SJSA1 (cell line): Measurements from ENCODE around the gene GJD4. TPM values are rescaled to one million over a fixed set of nuclear protein-coding genes. Genes with fewer than 3 reads are reported as not detected.
A peak's percentile ranks its signal among the peaks of the same experiment; 100 is the strongest.

Experiments
- DNase-seq, 2 experiments: peaks; one replicate each; pipeline ENCODE4 v3.0.0-alpha.2; 2015 to 2020; ENCODE audit warnings: low spot score in 2 of 2, low read depth in 1 of 2
- H3K27ac ChIP-seq: fragments of 250-450 bp; sonication (Bioruptor Pico); 2 replicates; pipeline ENCODE4 v1.5.1; 2020; ENCODE audit warnings: mild to moderate bottlenecking, moderate library complexity
- H3K27me3 ChIP-seq: fragments of 250-450 bp; sonication (Bioruptor Pico); replicated peaks from 2 replicates; pipeline ENCODE4 v1.5.1; 2020; ENCODE audit warnings: mild to moderate bottlenecking, moderate library complexity
- H3K36me3 ChIP-seq: fragments of 250-450 bp; sonication (Bioruptor Pico); 2 replicates; pipeline ENCODE4 v1.5.1; 2020; ENCODE audit warnings: mild to moderate bottlenecking
- H3K4me1 ChIP-seq: fragments of 250-450 bp; sonication (Bioruptor Pico); replicated peaks from 2 replicates; pipeline ENCODE4 v1.6.1; 2021; ENCODE audit warnings: mild to moderate bottlenecking
- H3K4me3 ChIP-seq: fragments of 250-450 bp; sonication (Bioruptor Pico); 2 replicates; pipeline ENCODE4 v1.5.1; 2020; ENCODE audit warnings: mild to moderate bottlenecking
- H3K9me3 ChIP-seq: fragments of 250-450 bp; sonication (Bioruptor Pico); replicated peaks from 2 replicates; pipeline ENCODE4 v1.5.1; 2020; ENCODE audit warnings: mild to moderate bottlenecking
- total RNA-seq: library from RNA; depleted of rRNA; stranded (reverse); fragments of >200 nt; shearing (Covaris generic); gene quantifications from 2 replicates; pipeline ENCODE4 v1.2.3, GENCODE V29; 2014; rRNA removed

Gene GJD4
- total RNA-seq, 1 experiment from 2014 or later: 0.13 TPM

GRCh38 chr10:35640951-35641675, 36.0 kb downstream of the GJD4 start:
- H3K27ac ChIP-seq: peak overlapping the region; percentile 17
- peak overlapping the region; percentile 78 for H3K4me3 ChIP-seq
- H3K27me3 ChIP-seq: no peaks in the 10 kb centered on the region
- peaks cover 25% of the 10 kb centered on the region for H3K36me3 ChIP-seq
- DNase-seq: peak; percentile 80
- H3K9me3 ChIP-seq: peaks cover 5% of the 10 kb centered on the region; the same call in 1 of the 2 replicates
- H3K4me1 ChIP-seq: peaks cover 22% of the 10 kb centered on the region

- peaks cover 25% of the 10 kb centered on the region for H3K36me3 ChIP-seq
- H3K27ac ChIP-seq: peak overlapping the region; percentile 17
- H3K4me3 ChIP-seq: peak overlapping the region; percentile 78
- no peak for DNase-seq
- no peaks in the 10 kb centered on the region for H3K27me3 ChIP-seq
- peaks cover 22% of the 10 kb centered on the region for H3K4me1 ChIP-seq
- peaks cover 5% of the 10 kb centered on the region; the same call in 1 of the 2 replicates for H3K9me3 ChIP-seq
These were observed 36.5 kb downstream of the GJD4 start for GRCh38 chr10:35641676-35642034.

- Histone ChIP-seq H3K9me3 (peaks cover 5% of the 10 kb centered on the region; the same call in 1 of the 2 replicates), H3K4me1 (peaks cover 22% of the 10 kb centered on the region), H3K27me3 (no peaks in the 10 kb centered on the region), H3K27ac (peak within 1 kb of the TSS; percentile 17), H3K4me3 (peak within 1 kb of the TSS; percentile 78), H3K36me3 (peaks cover 25% of the 10 kb centered on the region)
- DNase-seq: peak; percentile 90 to 92
These were observed 37.1 kb downstream of the GJD4 start, which contains the start of gene FZD8 for GRCh38 chr10:35642035-35642792. TSS of gene FZD8 (minus strand) at chr10:35642296. CDS start at chr10:35641429, 867 bp downstream.

- Histone ChIP-seq H3K9me3 (peaks cover 5% of the 10 kb centered on the region; the same call in 1 of the 2 replicates), H3K4me1 (peaks cover 22% of the 10 kb centered on the region), H3K27ac (no peak overlapping the region), H3K36me3 (peaks cover 25% of the 10 kb centered on the region), H3K4me3 (peak overlapping the region; percentile 78), H3K27me3 (no peaks in the 10 kb centered on the region)
- no peak for DNase-seq
These were observed 37.6 kb downstream of the GJD4 start for GRCh38 chr10:35642793-35643114.

GRCh38 chr10:35643151-35644049, 38.3 kb downstream of the GJD4 start:
- peak; percentile 36 to 53 for DNase-seq
- H3K4me1 ChIP-seq: peaks cover 22% of the 10 kb centered on the region
- H3K27me3 ChIP-seq: no peaks in the 10 kb centered on the region
- no peak overlapping the region for H3K27ac ChIP-seq
- H3K9me3 ChIP-seq: peaks cover 5% of the 10 kb centered on the region; the same call in 1 of the 2 replicates
- peaks cover 19% of the 10 kb centered on the region for H3K36me3 ChIP-seq
- H3K4me3 ChIP-seq: peak overlapping the region; percentile 78

- H3K9me3 ChIP-seq: peaks cover 5% of the 10 kb centered on the region; the same call in 1 of the 2 replicates
These were observed 39.2 kb downstream of the GJD4 start for GRCh38 chr10:35644050-35644950.

GRCh38 chr10:35650894-35651293, 45.8 kb downstream of the GJD4 start:
- no peaks in the 10 kb centered on the region for H3K4me1 ChIP-seq
- no peak overlapping the region for H3K4me3 ChIP-seq
- H3K36me3 ChIP-seq: no peaks in the 10 kb centered on the region
- H3K27ac ChIP-seq: no peak overlapping the region
- no peak for DNase-seq
- H3K9me3 ChIP-seq: no peaks in the 10 kb centered on the region
- H3K27me3 ChIP-seq: no peaks in the 10 kb centered on the region

More at GRCh38 chr10:35644050-35644950, 39.2 kb downstream of the GJD4 start:
- Histone ChIP-seq H3K27ac (no peak overlapping the region), H3K4me3 (peak overlapping the region; percentile 78), H3K36me3 (peaks cover 16% of the 10 kb centered on the region), H3K4me1 (peaks cover 22% of the 10 kb centered on the region), H3K27me3 (no peaks in the 10 kb centered on the region)
- no peak for DNase-seq

- H3K9me3 ChIP-seq: no peaks in the 10 kb centered on the region
- no peak overlapping the region for H3K27ac ChIP-seq
- H3K4me1 ChIP-seq: no peaks in the 10 kb centered on the region
- no peaks in the 10 kb centered on the region for H3K36me3 ChIP-seq
- H3K27me3 ChIP-seq: 0 out of 2 replicates have a peak, but pooled peaks cover 4% of the 10 kb centered on the region
- DNase-seq: no peak
- no peak overlapping the region for H3K4me3 ChIP-seq
These were observed 47.7 kb downstream of the GJD4 start for GRCh38 chr10:35652824-35653223.

- Histone ChIP-seq H3K27me3 (0 out of 2 replicates have a peak, but pooled peaks cover 4% of the 10 kb centered on the region), H3K36me3 (no peaks in the 10 kb centered on the region), H3K9me3 (no peaks in the 10 kb centered on the region), H3K27ac (no peak overlapping the region), H3K4me1 (no peaks in the 10 kb centered on the region), H3K4me3 (no peak overlapping the region)
- no peak for DNase-seq
These were observed 52.5 kb downstream of the GJD4 start for GRCh38 chr10:35657621-35658020.

Other genes starting within 250 kb of the GJD4 start
- 15.7 and 15.9 TPM in 2 replicates for gene FZD8, start 37.0 kb downstream of the GJD4 start, total RNA-seq